ENCODE measurements around the gene RNGTT. TPM values are rescaled to one million over a fixed set of nuclear protein-coding genes. Genes with fewer than 3 reads are reported as not detected.

The RNGTT gene
- total and polyA plus RNA-seq, 10 of the 15 experiments (the other 5 are each of a cell fraction or from before 2014, with no cell fraction given): 7.7 to 30.4 (median 22.2) TPM

- H3K79me2 ChIP-seq (ENCODE audit: control insufficient read depth, insufficient read depth, low read length): no peaks in the 10 kb centered on the region
- WGBS (ENCODE audit: insufficient coverage, insufficient replicate concordance, low lambda C conversion rate, missing lambda C conversion rate): 98% methylated on average over 4 of the region's 4 CpGs
- in situ Hi-C loops (cut with MboI): no loop called here
- peaks cover 1 to 9% of the 10 kb centered on the region in 2 experiments; a peak in 2 of 4 replicates for H3K36me3 ChIP-seq (ENCODE audit: control insufficient read depth in 2 of 2, insufficient read depth in 2 of 2, low read length in 1 of 2)
- no peaks in the 10 kb centered on the region for H4K20me1 ChIP-seq (ENCODE audit: control insufficient read depth, insufficient read depth)
- no peak overlapping the region for H3K4me2 ChIP-seq (ENCODE audit: control insufficient read depth, insufficient read depth)
- ChIA-PET POLR2A (no interaction called here), CTCF (no interaction called here), SMC1A (ENCODE audit: uncharacterized antibody, unreplicated experiment) (interaction anchor here (1.2 kb wide), 1 partner anchor 13 kb away, joined by 3 read pairs; no protein-coding TSS in a partner anchor), RAD21 (ENCODE audit: unreplicated experiment) (no interaction called here)
- H3K9ac ChIP-seq (ENCODE audit: control insufficient read depth, insufficient read depth, low read length): no peak overlapping the region
- peaks cover 5% of the 10 kb centered on the region for H3K9me3 ChIP-seq (replicated peaks; ENCODE audit: control insufficient read depth, insufficient read depth, low read length)
- H3K27me3 ChIP-seq (replicated peaks in 1 of 2; ENCODE audit: control insufficient read depth in 2 of 2, insufficient read depth in 2 of 2, low read length in 1 of 2): no peaks in the 10 kb centered on the region
- H3K27ac ChIP-seq (ENCODE audit: control insufficient read depth, insufficient read depth): no peak overlapping the region
- no TSS peak for BruUV-seq (replicated peaks)
- H3K4me1 ChIP-seq (ENCODE audit: control insufficient read depth, insufficient read depth, low read length): no peaks in the 10 kb centered on the region
- DNase-seq (ENCODE audit: low read depth, low spot score) (no peak), ATAC-seq (no peak), FAIRE-seq (no peak)
- H2AFZ ChIP-seq (ENCODE audit: control insufficient read depth, low read depth, low read length): no peak overlapping the region
- no peak overlapping the region for H3K4me3 ChIP-seq
- TF ChIP-seq EP300 (IDR thresholded peaks at IDR 0.05; ENCODE audit: borderline replicate concordance in 1 of 2, control insufficient read depth in 1 of 2, low read depth in 2 of 2, low read length in 2 of 2) (no peak), RFX5 (IDR thresholded peaks at IDR 0.05; ENCODE audit: low read depth, low read length) (no peak), NFIC (IDR thresholded peaks at IDR 0.05; ENCODE audit: low read depth, low read length) (no peak), CHD2 (IDR thresholded peaks at IDR 0.05; ENCODE audit: borderline replicate concordance, low read depth, low read length) (no peak), ASH2L (IDR thresholded peaks at IDR 0.05; ENCODE audit: borderline replicate concordance, low read depth) (no peak), BRCA1 (IDR thresholded peaks at IDR 0.05; ENCODE audit: low read depth, low read length) (no peak), YBX1 (IDR thresholded peaks at IDR 0.05) (no peak), KDM1A (IDR thresholded peaks at IDR 0.05; ENCODE audit: borderline replicate concordance) (no peak)
- TF ChIP-seq, protein P1, sequence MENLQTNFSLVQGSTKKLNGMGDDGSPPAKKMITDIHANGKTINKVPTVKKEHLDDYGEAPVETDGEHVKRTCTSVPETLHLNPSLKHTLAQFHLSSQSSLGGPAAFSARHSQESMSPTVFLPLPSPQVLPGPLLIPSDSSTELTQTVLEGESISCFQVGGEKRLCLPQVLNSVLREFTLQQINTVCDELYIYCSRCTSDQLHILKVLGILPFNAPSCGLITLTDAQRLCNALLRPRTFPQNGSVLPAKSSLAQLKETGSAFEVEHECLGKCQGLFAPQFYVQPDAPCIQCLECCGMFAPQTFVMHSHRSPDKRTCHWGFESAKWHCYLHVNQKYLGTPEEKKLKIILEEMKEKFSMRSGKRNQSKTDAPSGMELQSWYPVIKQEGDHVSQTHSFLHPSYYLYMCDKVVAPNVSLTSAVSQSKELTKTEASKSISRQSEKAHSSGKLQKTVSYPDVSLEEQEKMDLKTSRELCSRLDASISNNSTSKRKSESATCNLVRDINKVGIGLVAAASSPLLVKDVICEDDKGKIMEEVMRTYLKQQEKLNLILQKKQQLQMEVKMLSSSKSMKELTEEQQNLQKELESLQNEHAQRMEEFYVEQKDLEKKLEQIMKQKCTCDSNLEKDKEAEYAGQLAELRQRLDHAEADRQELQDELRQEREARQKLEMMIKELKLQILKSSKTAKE (IDR thresholded peaks at IDR 0.05; ENCODE audit: low read depth, poor library complexity, severe bottlenecking): no peak
- TF ChIP-seq, protein P2, sequence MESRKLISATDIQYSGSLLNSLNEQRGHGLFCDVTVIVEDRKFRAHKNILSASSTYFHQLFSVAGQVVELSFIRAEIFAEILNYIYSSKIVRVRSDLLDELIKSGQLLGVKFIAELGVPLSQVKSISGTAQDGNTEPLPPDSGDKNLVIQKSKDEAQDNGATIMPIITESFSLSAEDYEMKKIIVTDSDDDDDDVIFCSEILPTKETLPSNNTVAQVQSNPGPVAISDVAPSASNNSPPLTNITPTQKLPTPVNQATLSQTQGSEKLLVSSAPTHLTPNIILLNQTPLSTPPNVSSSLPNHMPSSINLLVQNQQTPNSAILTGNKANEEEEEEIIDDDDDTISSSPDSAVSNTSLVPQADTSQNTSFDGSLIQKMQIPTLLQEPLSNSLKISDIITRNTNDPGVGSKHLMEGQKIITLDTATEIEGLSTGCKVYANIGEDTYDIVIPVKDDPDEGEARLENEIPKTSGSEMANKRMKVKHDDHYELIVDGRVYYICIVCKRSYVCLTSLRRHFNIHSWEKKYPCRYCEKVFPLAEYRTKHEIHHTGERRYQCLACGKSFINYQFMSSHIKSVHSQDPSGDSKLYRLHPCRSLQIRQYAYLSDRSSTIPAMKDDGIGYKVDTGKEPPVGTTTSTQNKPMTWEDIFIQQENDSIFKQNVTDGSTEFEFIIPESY (IDR thresholded peaks at IDR 0.05): no peak
- intact Hi-C loops (cut with micrococcal nuclease; ENCODE audit: unreplicated experiment): no loop called here
These were observed 156.7 kb downstream of the RNGTT start for GRCh38 chr6:88806728-88807127.
